Activated B cell treated with CpG ODN at 0.5 μM for 24 hours (primary cell): ENCODE results near the gene GALNT9. TPM values are rescaled to one million over a fixed set of nuclear protein-coding genes. Genes with fewer than 3 reads are reported as not detected.

Experiments used
- ATAC-seq: fragments of 200-7000 bp; cut with Tn5 transposase; one replicate; pipeline ENCODE4 v1.10.0; 2021; ENCODE audit warnings: low read depth, mild to moderate bottlenecking, moderate library complexity
- CTCF ChIA-PET: fragments of 350-600 bp; sonication (Branson Sonifier 250); formaldehyde crosslinking; loops from one replicate; lab custom pipeline; 2021; ENCODE audit warnings: antibody characterized with exemption; lab: Charles Lee
- POLR2A ChIA-PET: fragments of 350-600 bp; sonication (Branson Sonifier 250); formaldehyde crosslinking; loops from one replicate; lab custom pipeline; 2021; ENCODE audit warnings: antibody characterized with exemption; lab: Charles Lee
- DNase-seq: peaks from one replicate; pipeline ENCODE4 v3.0.0; 2022
- H3K27ac Mint-ChIP-seq: one replicate; pipeline ENCODE4 v1.8.0; 2020; ENCODE audit warnings: mixed read lengths
- H3K27me3 Mint-ChIP-seq: one replicate; pipeline ENCODE4 v1.8.0; 2021; ENCODE audit warnings: mixed read lengths
- H3K36me3 Mint-ChIP-seq: one replicate; pipeline ENCODE4 v1.8.0; 2021; ENCODE audit warnings: low read depth, mixed read lengths
- H3K4me1 Mint-ChIP-seq: one replicate; pipeline ENCODE4 v1.8.0; 2021; ENCODE audit warnings: mixed read lengths
- H3K4me3 Mint-ChIP-seq: one replicate; pipeline ENCODE4 v1.8.0; 2020; ENCODE audit warnings: mild to moderate bottlenecking, mixed read lengths
- H3K9me3 Mint-ChIP-seq: one replicate; pipeline ENCODE4 v1.8.0; 2020; ENCODE audit warnings: mixed read lengths
- CTCF ChIP-seq: fragments of 200-600 bp; IDR thresholded peaks from one replicate; pipeline ENCODE4 v1.8.0; 2022; ENCODE audit warnings: antibody characterized with exemption, mild to moderate bottlenecking
- intact Hi-C: fragments of 100-400 bp; cut with micrococcal nuclease; formaldehyde crosslinking; loops from one replicate; pipeline ENCODE4 v1.15.1; 2024
- total RNA-seq: library from RNA; stranded (reverse); gene quantifications from 2 replicates; pipeline ENCODE4 v1.2.3, GENCODE V29; 2022

The GALNT9 gene
- total RNA-seq, 1 donor from 2014 or later, result not detected

- no peak overlapping the region for H3K4me3 Mint-ChIP-seq
- no peaks in the 10 kb centered on the region for H3K4me1 Mint-ChIP-seq
- no peaks in the 10 kb centered on the region for H3K36me3 Mint-ChIP-seq
- no peak for TF ChIP-seq CTCF
- H3K9me3 Mint-ChIP-seq, result no peaks in the 10 kb centered on the region
- peaks cover 9% of the 10 kb centered on the region for H3K27me3 Mint-ChIP-seq
- CTCF ChIA-PET, result no interaction called here
- no peak overlapping the region for H3K27ac Mint-ChIP-seq
- DNase-seq (no peak), ATAC-seq (no peak)
- intact Hi-C loops, result no loop called here
- POLR2A ChIA-PET, result no interaction called here
These were observed 100.1 kb downstream of the GALNT9 start for GRCh38 chr12:132229193-132229760.

- Mint-ChIP-seq H3K4me1 (no peaks in the 10 kb centered on the region), H3K9me3 (no peaks in the 10 kb centered on the region), H3K4me3 (no peak overlapping the region), H3K27ac (no peak overlapping the region), H3K36me3 (no peaks in the 10 kb centered on the region), H3K27me3 (peaks cover 9% of the 10 kb centered on the region)
- intact Hi-C loops, result no loop called here
- ATAC-seq (no peak), DNase-seq (no peak)
- ChIA-PET CTCF (no interaction called here), POLR2A (no interaction called here)
- TF ChIP-seq CTCF, result no peak
These were observed 100.8 kb downstream of the GALNT9 start for GRCh38 chr12:132228476-132229192.

GRCh38 chr12:132227782-132228475 lies 101.5 kb downstream of the GALNT9 start:
- ChIA-PET POLR2A (no interaction called here), CTCF (no interaction called here)
- H3K36me3 Mint-ChIP-seq, result no peaks in the 10 kb centered on the region
- H3K27me3 Mint-ChIP-seq, result peaks cover 9% of the 10 kb centered on the region
- intact Hi-C loops, result no loop called here
- TF ChIP-seq CTCF, result no peak
- no peak overlapping the region for H3K27ac Mint-ChIP-seq
- no peak for ATAC-seq
- no peak for DNase-seq
- H3K4me3 Mint-ChIP-seq, result no peak overlapping the region
- H3K9me3 Mint-ChIP-seq, result no peaks in the 10 kb centered on the region
- no peaks in the 10 kb centered on the region for H3K4me1 Mint-ChIP-seq

- intact Hi-C loops, result no loop called here
- Mint-ChIP-seq H3K27ac (no peak overlapping the region), H3K27me3 (peaks cover 9% of the 10 kb centered on the region), H3K9me3 (no peaks in the 10 kb centered on the region), H3K36me3 (no peaks in the 10 kb centered on the region), H3K4me3 (no peak overlapping the region), H3K4me1 (peaks cover 6% of the 10 kb centered on the region)
- ChIA-PET POLR2A (no interaction called here), CTCF (no interaction called here)
- DNase-seq (no peak), ATAC-seq (no peak)
- TF ChIP-seq CTCF, result no peak
These were observed 102.3 kb downstream of the GALNT9 start for GRCh38 chr12:132227118-132227517.

GRCh38 chr12:132226604-132227003 lies 102.8 kb downstream of the GALNT9 start:
- Mint-ChIP-seq H3K36me3 (no peaks in the 10 kb centered on the region), H3K9me3 (no peaks in the 10 kb centered on the region), H3K4me3 (no peak overlapping the region), H3K27ac (no peak overlapping the region), H3K4me1 (peaks cover 9% of the 10 kb centered on the region), H3K27me3 (peaks cover 9% of the 10 kb centered on the region)
- ATAC-seq (no peak), DNase-seq (no peak)
- ChIA-PET CTCF (no interaction called here), POLR2A (no interaction called here)
- TF ChIP-seq CTCF, result no peak
- intact Hi-C loops, result no loop called here
